OCI-LY7 (cell line): ENCODE measurements around the gene PLTP. TPM values are rescaled to one million over a fixed set of nuclear protein-coding genes. Genes with fewer than 3 reads are reported as not detected.

Source experiments
- BruUV-seq: library from RNA; stranded (reverse); fragments of 400-500 nt; replicated peaks from 2 replicates; lab custom pipeline; 2021; lab: Mats Ljungman, UMichigan
- CTCF ChIA-PET: fragments of 300-600 bp; sonication (Branson Sonifier 250); formaldehyde crosslinking; loops from one replicate; lab custom pipeline; 2022; ENCODE audit warnings: antibody characterized with exemption; ENCODE audit not compliant: unreplicated experiment; lab: Charles Lee
- POLR2A ChIA-PET: fragments of 300-600 bp; sonication (Branson Sonifier 250); formaldehyde crosslinking; loops from one replicate; lab custom pipeline; 2022; ENCODE audit warnings: antibody characterized with exemption; lab: Charles Lee
- DNase-seq: peaks from one replicate; pipeline ENCODE4 v3.0.0-alpha.2; 2015; ENCODE audit warnings: low spot score
- H2AFZ ChIP-seq: fragments of 200-600 bp; sonication (generic), shearing (Covaris generic); 2 replicates; pipeline ENCODE4 v1.6.1; 2014; ENCODE audit warnings: mild to moderate bottlenecking, antibody characterized with exemption, low read length, moderate library complexity
- H3K27ac ChIP-seq: fragments of 200-600 bp; sonication (generic); 2 replicates; pipeline ENCODE4 v1.5.1; 2014; ENCODE audit warnings: mixed run types, low read depth, mild to moderate bottlenecking, moderate library complexity, low read length, inconsistent platforms; ENCODE audit not compliant: poor library complexity, severe bottlenecking
- H3K36me3 ChIP-seq: fragments of 200-600 bp; sonication (generic); 2 replicates; pipeline ENCODE4 v1.6.1; 2014; ENCODE audit warnings: mild to moderate bottlenecking, antibody characterized with exemption, low read length, moderate library complexity, mixed read lengths; ENCODE audit not compliant: insufficient read depth
- H3K4me1 ChIP-seq: fragments of 200-600 bp; sonication (generic); 2 replicates; pipeline ENCODE4 v1.5.1; 2014; ENCODE audit warnings: mild to moderate bottlenecking, low read length; ENCODE audit not compliant: insufficient read depth, poor library complexity, severe bottlenecking
- H3K4me2 ChIP-seq: fragments of 200-600 bp; sonication (generic); 2 replicates; pipeline ENCODE4 v1.6.1; 2014; ENCODE audit warnings: mild to moderate bottlenecking, low read length
- H3K4me3 ChIP-seq: fragments of 200-600 bp; sonication (generic); 2 replicates; pipeline ENCODE4 v1.5.1; 2014; ENCODE audit warnings: mild to moderate bottlenecking, low read depth, low read length; ENCODE audit not compliant: poor library complexity, severe bottlenecking
- H3K79me2 ChIP-seq: fragments of 200-600 bp; sonication (generic); 2 replicates; pipeline ENCODE4 v1.6.1; 2016; ENCODE audit warnings: low read depth, mild to moderate bottlenecking, low read length, moderate library complexity, mixed read lengths; ENCODE audit not compliant: insufficient read depth
- H3K9me2 ChIP-seq: fragments of 200-600 bp; sonication (generic); 2 replicates; pipeline ENCODE4 v1.6.1; 2016; ENCODE audit warnings: mild to moderate bottlenecking, low read length, mixed read lengths; ENCODE audit not compliant: insufficient read depth
- H3K9me3 ChIP-seq: fragments of 200-600 bp; sonication (generic); 2 replicates; pipeline ENCODE4 v1.6.1; 2014; ENCODE audit warnings: mild to moderate bottlenecking, mixed run types, low read length, mixed read lengths
- H4K20me1 ChIP-seq: fragments of 200-600 bp; sonication (generic); 2 replicates; pipeline ENCODE4 v1.6.1; 2014; ENCODE audit warnings: mild to moderate bottlenecking, antibody characterized with exemption, low read length, moderate library complexity, mixed read lengths; ENCODE audit not compliant: insufficient read depth
- EZH2phosphoT487 ChIP-seq: fragments of 200-600 bp; sonication (generic); IDR thresholded peaks from 2 replicates; pipeline ENCODE4 v1.6.1; 2018; ENCODE audit warnings: low read depth, borderline replicate concordance, mild to moderate bottlenecking, mixed run types, antibody characterized with exemption, low read length, moderate library complexity, mixed read lengths
- intact Hi-C: fragments of 100-400 bp; cut with micrococcal nuclease; formaldehyde crosslinking; loops from one replicate; pipeline ENCODE4 v1.10.0; 2022; ENCODE audit not compliant: unreplicated experiment
- total RNA-seq, 2 experiments: library from RNA; depleted of rRNA in 1 of 2; stranded (reverse); fragments of >200 nt in 1 of 2; shearing (Covaris generic) in 1 of 2; gene quantifications; 2 replicates each; pipeline ENCODE4 v1.2.3, GENCODE V29; 2014 to 2022
- TF ChIP-seq, protein P1 (sequence below): fragments of 200-600 bp; sonication (generic); conservative IDR thresholded peaks from 2 replicates; pipeline ENCODE4 v1.5.1; 2014; ENCODE audit warnings: mild to moderate bottlenecking, antibody characterized with exemption, low read length, moderate library complexity, mixed read lengths

PLTP gene
- total RNA-seq, 2 experiments from 2014 or later, result 12.7 to 17.1 TPM

DNA sequence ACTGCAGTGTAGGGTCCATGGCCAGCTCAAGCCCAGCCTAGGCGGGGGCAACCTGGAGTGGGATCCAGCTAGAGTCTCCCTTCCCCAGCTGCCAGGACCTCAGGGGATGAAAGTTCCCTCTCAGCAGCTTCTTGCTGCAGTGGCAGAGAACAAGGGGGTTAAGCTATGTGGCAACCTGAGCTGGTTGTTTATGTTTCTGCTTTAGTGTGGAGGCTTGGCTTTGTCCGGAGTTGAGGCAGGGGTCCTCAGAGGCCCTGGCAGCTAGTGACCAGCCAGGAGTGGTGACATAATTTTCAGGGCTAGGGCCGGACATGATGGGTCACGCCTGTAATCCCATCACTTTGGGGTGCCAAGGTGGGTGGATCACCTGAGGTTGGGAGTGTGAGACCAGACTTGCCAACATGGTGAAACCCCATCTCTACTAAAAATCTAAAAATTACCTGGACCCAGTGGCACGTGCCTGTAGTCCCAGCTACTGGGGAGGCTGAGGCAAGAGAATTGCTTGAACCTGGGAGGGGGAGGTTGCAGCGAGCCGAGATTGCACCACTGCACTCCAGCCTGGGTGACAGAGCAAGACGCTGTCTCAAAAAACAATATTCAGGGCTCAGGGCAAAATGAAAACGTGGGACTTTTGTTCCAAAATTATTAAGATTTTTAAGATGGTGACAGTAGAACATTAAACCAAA lies 14.0 kb upstream of the PLTP start:
- no peaks in the 10 kb centered on the region for H3K36me3 ChIP-seq
- no peak for TF ChIP-seq EZH2phosphoT487
- TF ChIP-seq, protein P1, sequence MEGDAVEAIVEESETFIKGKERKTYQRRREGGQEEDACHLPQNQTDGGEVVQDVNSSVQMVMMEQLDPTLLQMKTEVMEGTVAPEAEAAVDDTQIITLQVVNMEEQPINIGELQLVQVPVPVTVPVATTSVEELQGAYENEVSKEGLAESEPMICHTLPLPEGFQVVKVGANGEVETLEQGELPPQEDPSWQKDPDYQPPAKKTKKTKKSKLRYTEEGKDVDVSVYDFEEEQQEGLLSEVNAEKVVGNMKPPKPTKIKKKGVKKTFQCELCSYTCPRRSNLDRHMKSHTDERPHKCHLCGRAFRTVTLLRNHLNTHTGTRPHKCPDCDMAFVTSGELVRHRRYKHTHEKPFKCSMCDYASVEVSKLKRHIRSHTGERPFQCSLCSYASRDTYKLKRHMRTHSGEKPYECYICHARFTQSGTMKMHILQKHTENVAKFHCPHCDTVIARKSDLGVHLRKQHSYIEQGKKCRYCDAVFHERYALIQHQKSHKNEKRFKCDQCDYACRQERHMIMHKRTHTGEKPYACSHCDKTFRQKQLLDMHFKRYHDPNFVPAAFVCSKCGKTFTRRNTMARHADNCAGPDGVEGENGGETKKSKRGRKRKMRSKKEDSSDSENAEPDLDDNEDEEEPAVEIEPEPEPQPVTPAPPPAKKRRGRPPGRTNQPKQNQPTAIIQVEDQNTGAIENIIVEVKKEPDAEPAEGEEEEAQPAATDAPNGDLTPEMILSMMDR, result no peak
- CTCF ChIA-PET, result interaction anchor here (0.6 kb wide), 1 partner anchor 45 kb away, joined by 3 read pairs; no protein-coding TSS in a partner anchor
- H3K79me2 ChIP-seq, result no peaks in the 10 kb centered on the region
- DNase-seq, result no peak
- no peaks in the 10 kb centered on the region for H3K9me2 ChIP-seq
- H3K4me2 ChIP-seq, result no peak overlapping the region
- no peak overlapping the region for H2AFZ ChIP-seq
- no peak overlapping the region for H3K4me3 ChIP-seq
- H3K9me3 ChIP-seq, result no peaks in the 10 kb centered on the region
- intact Hi-C loops, result no loop called here
- no peak overlapping the region for H3K27ac ChIP-seq
- POLR2A ChIA-PET, result interaction anchor here (1.4 kb wide), 1 partner anchor 24 kb away, joined by 3 read pairs; no protein-coding TSS in a partner anchor
- H3K4me1 ChIP-seq, result no peaks in the 10 kb centered on the region
- no peaks in the 10 kb centered on the region for H4K20me1 ChIP-seq
- no TSS peak for BruUV-seq

DNA sequence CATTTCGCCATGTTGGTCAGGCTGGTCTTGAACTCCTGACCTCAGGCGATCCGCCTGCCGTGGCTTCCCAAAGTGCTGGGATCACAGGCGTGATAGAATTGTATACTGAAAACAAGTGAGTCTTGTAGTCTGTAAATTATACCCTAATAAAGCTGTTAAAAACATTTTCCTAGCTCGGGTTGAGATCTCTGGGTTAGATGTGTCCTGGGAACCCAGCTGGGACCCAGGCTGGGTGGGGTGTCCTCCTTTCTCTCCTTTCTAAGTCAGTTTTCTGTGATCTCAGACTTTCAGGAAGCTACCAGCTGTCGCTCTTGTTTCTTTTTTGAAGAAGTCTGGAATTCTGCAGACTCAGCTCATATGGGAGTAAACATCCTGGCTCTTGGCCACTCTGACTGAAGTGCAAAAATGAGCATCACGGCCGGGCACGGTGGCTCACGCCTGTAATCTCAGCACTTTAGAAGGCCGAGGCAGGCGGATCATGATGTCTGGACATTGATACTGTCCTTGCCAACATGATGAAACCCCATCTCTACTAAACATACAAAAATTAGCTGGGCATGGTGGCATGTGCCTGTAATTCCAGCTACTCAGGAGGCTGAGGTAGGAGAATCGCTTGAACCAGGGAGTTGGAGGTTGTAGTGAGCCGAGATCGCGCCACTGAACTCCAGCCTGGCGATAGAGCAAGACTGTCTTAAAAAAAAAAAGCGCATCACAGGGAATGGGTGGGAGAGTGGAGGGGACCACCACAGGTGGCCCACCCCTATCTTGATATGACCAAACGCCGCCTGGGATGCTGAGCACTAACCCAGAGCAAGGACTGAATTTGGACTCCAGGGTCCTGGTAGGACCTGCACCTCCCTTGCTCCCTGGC lies 12.7 kb upstream of the PLTP start:
- ChIA-PET CTCF (no interaction called here), POLR2A (interaction anchor here (0.9 kb wide), 1 partner anchor 44 kb away, joined by 3 read pairs; the partner anchor contains the start of gene ZSWIM1)
- Histone ChIP-seq H3K27ac (no peak overlapping the region), H4K20me1 (no peaks in the 10 kb centered on the region), H3K79me2 (no peaks in the 10 kb centered on the region), H3K9me2 (no peaks in the 10 kb centered on the region), H3K36me3 (no peaks in the 10 kb centered on the region), H3K4me3 (no peak overlapping the region), H3K9me3 (no peaks in the 10 kb centered on the region), H2AFZ (no peak overlapping the region), H3K4me1 (no peaks in the 10 kb centered on the region), H3K4me2 (no peak overlapping the region)
- BruUV-seq, result no TSS peak
- intact Hi-C loops, result no loop called here
- no peak for TF ChIP-seq EZH2phosphoT487
- TF ChIP-seq, protein P1, result no peak
- no peak for DNase-seq
